Right lobe of liver (tissue), 6 donors: ENCODE data around the gene FLNA. TPM values are rescaled to one million over a fixed set of nuclear protein-coding genes. Genes with fewer than 3 reads are reported as not detected.

Experiments
- ATAC-seq, 4 donors: fragments of 200-7000 bp; cut with Tn5 transposase; one replicate each; pipeline ENCODE4 v1.9.1; 2020; ENCODE audit warnings: mild to moderate bottlenecking in 4 of 4, moderate library complexity in 4 of 4
- DNase-seq, 3 donors: peaks; one replicate each; pipeline ENCODE4 v3.0.0-alpha.2; 2020
- H3K27ac ChIP-seq, 3 donors: fragments of 200-600 bp; one replicate each; pipeline ENCODE4 v1.8.0; 2022
- H3K27me3 ChIP-seq, 2 donors: fragments of 200-600 bp; one replicate each; pipeline ENCODE4 v1.8.0; 2022
- H3K36me3 ChIP-seq, 4 donors: fragments of 200-600 bp; sonication (generic) in 1 of 4; one replicate each; pipeline versions ENCODE4 v1.5.1 to v1.8.0; 2017 to 2022; ENCODE audit warnings: control low read depth in 1 of 4
- H3K4me1 ChIP-seq, 4 donors: fragments of 200-600 bp; sonication (generic) in 1 of 4; one replicate each; pipeline versions ENCODE4 v1.5.1 to v1.8.0; 2017 to 2022; ENCODE audit warnings: control low read depth in 1 of 4
- H3K4me3 ChIP-seq, 3 donors: fragments of 200-600 bp; one replicate each; pipeline ENCODE4 v1.8.0; 2022
- H3K9me3 ChIP-seq, 4 donors: fragments of 200-600 bp; sonication (generic) in 1 of 4; one replicate each; pipeline versions ENCODE4 v1.5.1 to v1.8.0; 2017 to 2022; ENCODE audit warnings: control low read depth in 1 of 4
- POLR2A ChIP-seq: fragments of 450-650 bp; IDR thresholded peaks from one replicate; pipeline ENCODE4 v1.6.1; 2017; ENCODE audit warnings: antibody characterized with exemption, mild to moderate bottlenecking
- WGBS: methylation state at CpG from one replicate; pipeline ENCODE4 v1.1.6; 2018; ENCODE audit warnings: low coverage, low lambda C conversion rate; ENCODE audit not compliant: insufficient coverage; ENCODE audit errors: missing lambda C conversion rate; 5-methylcytosine and 5-hydroxymethylcytosine counted together
- intact Hi-C, 2 donors: fragments of 100-400 bp; cut with DNase I; formaldehyde crosslinking; loops; one replicate each; pipeline versions ENCODE4 v1.11.2 to v1.14.1; 2022
- total RNA-seq, 6 experiments: library from RNA; depleted of rRNA in 2 of 6; stranded (reverse); fragments of >200 nt in 2 of 6; fragmentation: NEBNext Ultra II Directional in 3 of 6; extraction: Animal tissue kit (Norgen Biotek cat#: 25700) in 3 of 6; gene quantifications; one replicate each; pipeline versions ENCODE4 v1.1.0 to v1.2.4, GENCODE V29; 2016 to 2023
- TF ChIP-seq, protein P1 (sequence below), 4 donors: fragments of 200-600 bp in 3 of 4; fragments of 450-650 bp in 1 of 4; IDR thresholded peaks; one replicate each; pipeline versions ENCODE4 v1.5.1 to v1.8.0; 2016 to 2022; ENCODE audit warnings: antibody characterized with exemption in 4 of 4, mild to moderate bottlenecking in 2 of 4
- donor health status: DM: no; HTN: yes; CAD: no.
- donor health status: DM: no; HTN: no; CAD: no.
- donor health status: DM: no; HTN: no; CAD: no.
- donor health status: DM: no; HTN: yes; CAD: no.
- donor health status: DM: no; HTN: yes; CAD: no.

FLNA gene
- total RNA-seq, 6 experiments from 2014 or later: 46.8 to 124 (median 82.6) TPM

DNA sequence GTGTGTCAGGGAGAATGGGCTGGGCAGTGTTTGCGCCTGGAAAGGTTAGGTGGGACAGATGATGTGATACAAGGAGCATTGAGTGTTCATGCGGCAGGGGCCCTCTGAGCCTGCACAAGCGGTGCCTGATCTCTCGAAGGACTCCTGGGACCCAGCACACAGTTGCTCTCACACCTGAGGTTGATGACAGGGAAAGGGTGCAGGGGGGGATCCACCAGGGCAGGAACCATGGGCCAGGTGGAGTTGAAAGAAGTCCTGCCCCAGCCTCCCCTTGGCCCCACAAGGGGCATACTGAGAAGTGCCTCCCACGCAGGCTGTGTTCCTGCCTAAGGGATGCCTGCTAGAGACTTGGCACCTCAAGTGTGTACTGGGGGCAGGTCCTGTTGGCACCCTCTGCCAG lies 45.8 kb downstream of the FLNA start:
- TF ChIP-seq, protein P1, sequence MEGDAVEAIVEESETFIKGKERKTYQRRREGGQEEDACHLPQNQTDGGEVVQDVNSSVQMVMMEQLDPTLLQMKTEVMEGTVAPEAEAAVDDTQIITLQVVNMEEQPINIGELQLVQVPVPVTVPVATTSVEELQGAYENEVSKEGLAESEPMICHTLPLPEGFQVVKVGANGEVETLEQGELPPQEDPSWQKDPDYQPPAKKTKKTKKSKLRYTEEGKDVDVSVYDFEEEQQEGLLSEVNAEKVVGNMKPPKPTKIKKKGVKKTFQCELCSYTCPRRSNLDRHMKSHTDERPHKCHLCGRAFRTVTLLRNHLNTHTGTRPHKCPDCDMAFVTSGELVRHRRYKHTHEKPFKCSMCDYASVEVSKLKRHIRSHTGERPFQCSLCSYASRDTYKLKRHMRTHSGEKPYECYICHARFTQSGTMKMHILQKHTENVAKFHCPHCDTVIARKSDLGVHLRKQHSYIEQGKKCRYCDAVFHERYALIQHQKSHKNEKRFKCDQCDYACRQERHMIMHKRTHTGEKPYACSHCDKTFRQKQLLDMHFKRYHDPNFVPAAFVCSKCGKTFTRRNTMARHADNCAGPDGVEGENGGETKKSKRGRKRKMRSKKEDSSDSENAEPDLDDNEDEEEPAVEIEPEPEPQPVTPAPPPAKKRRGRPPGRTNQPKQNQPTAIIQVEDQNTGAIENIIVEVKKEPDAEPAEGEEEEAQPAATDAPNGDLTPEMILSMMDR (IDR thresholded peaks at IDR 0.05): no peak
- no peak for TF ChIP-seq POLR2A
- Histone ChIP-seq H3K4me1 (no peaks in the 10 kb centered on the region), H3K4me3 (no peak overlapping the region), H3K36me3 (no peaks in the 10 kb centered on the region), H3K27ac (no peak overlapping the region), H3K27me3 (no peaks in the 10 kb centered on the region), H3K9me3 (no peaks in the 10 kb centered on the region)
- no CpG with 5 or more reads among the region's 5 CpGs for WGBS
- ATAC-seq (no peak), DNase-seq (peak in 1 of 3 donors; percentile 41)
- intact Hi-C loops: no loop called here

DNA sequence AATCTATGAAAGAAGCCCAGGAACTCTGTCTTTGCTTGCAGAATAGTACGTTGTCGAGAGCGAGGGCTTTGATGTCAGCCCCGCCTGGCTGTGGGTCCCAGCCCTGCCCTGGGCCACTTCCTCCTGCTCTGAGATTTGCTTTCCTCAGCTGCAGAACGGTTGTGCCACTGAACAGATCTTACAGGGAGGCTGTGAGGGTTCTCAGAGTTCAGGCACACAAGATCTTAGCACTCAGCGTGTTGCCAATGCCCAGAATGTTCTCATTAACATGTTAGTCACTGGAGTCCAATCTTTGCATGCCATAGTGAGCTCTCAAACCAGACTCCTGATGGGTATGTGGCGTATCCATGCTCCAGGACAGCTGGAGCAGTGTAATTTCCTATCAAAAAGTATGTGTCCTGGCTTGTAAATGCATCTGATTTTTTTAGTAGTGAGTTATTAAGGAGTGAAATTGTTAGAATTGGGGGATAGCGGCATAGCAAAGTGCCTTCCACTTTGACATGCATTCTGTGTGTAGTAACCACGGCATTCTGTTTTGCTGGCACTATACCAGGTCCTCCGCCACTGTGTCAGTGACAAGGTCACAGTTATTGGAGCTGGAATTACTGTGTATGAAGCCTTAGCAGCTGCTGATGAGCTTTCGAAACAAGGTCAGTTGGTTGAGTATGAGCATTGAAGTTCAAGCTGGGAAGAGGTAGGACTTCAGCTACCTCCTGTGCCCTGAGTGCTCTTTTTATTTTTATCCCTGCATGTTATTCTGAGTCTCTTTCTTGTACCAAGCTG lies 47.2 kb downstream of the FLNA start:
- no peak overlapping the region for H3K27ac ChIP-seq
- ATAC-seq (peak in 3 of 4 donors; percentile 15 to 46 (median 34)), DNase-seq (no peak)
- H3K9me3 ChIP-seq: no peaks in the 10 kb centered on the region
- no peak for TF ChIP-seq POLR2A
- TF ChIP-seq, protein P1 (IDR thresholded peaks at IDR 0.05): no peak
- H3K4me1 ChIP-seq: no peaks in the 10 kb centered on the region
- WGBS: 28% methylated on average over 7 of the region's 11 CpGs
- intact Hi-C loops: no loop called here
- H3K27me3 ChIP-seq: no peaks in the 10 kb centered on the region
- H3K4me3 ChIP-seq: no peak overlapping the region
- no peaks in the 10 kb centered on the region for H3K36me3 ChIP-seq

DNA sequence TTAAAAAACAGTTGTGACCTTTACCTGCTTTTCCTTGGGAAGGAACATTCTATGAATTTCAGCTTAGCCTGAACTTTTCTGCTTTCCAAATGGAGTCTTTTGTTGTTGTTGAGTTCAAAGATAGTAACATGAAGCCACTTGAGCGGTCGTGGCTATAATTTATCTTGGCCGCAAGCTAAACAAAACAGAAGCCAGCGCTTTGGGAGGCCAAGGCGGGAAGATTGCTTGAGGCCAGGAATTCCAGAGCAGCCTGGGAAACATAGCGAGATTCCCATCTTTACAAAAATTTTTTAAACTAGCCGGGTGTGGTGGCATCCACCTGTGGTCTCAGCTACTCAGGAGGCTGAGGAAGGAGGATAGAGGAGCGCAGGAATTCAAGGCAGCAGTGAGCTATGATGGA lies 48.9 kb downstream of the FLNA start:
- WGBS: 59% methylated on average over 8 of the region's 8 CpGs
- H3K4me1 ChIP-seq: no peaks in the 10 kb centered on the region
- no peak overlapping the region for H3K27ac ChIP-seq
- intact Hi-C loops: no loop called here
- H3K36me3 ChIP-seq: no peaks in the 10 kb centered on the region
- no peaks in the 10 kb centered on the region for H3K9me3 ChIP-seq
- no peak for ATAC-seq
- TF ChIP-seq, protein P1 (IDR thresholded peaks at IDR 0.05): no peak
- TF ChIP-seq POLR2A: no peak
- H3K4me3 ChIP-seq: no peak overlapping the region
- DNase-seq: no peak
- no peaks in the 10 kb centered on the region for H3K27me3 ChIP-seq

DNA sequence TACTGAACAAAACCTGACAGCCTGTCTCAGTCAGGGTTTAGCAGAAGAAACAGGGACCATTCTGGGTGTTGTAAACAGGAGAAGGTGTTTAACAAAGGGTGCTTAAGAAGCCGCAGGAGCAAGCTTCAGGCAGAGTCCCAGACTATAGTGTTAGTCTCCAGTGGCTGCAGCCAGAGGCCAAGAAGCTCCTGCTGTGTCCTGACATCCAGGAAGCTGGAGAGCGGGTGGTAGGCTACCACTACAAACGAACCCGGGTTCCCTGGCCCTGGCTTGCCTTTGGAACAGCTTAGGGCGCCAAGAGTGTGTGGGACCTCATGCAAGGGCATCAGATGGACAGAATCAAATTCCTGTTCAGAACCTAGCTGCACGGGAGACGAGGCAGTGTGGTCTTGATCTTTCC lies 50.9 kb downstream of the FLNA start:
- Histone ChIP-seq H3K36me3 (no peaks in the 10 kb centered on the region), H3K4me3 (no peak overlapping the region), H3K27ac (no peak overlapping the region), H3K9me3 (no peaks in the 10 kb centered on the region), H3K4me1 (no peaks in the 10 kb centered on the region), H3K27me3 (no peaks in the 10 kb centered on the region)
- ATAC-seq: no peak
- no peak for TF ChIP-seq POLR2A
- TF ChIP-seq, protein P1 (IDR thresholded peaks at IDR 0.05): no peak
- 47% methylated on average over 6 of the region's 7 CpGs for WGBS
- intact Hi-C loops: no loop called here
- peak in 1 of 3 donors; percentile 25 for DNase-seq
